GM18868 (cell line): ENCODE results near the gene SERPINE2.
A peak's percentile ranks its signal among the peaks of the same experiment; 100 is the strongest.

Experiments
- ATAC-seq: cut with Tn5 transposase; IDR thresholded peaks from one replicate; pipeline ENCODE4 v1.9.1; 2021; ENCODE audit warnings: mild to moderate bottlenecking, moderate library complexity; ENCODE audit not compliant: unreplicated experiment

Gene SERPINE2

DNA sequence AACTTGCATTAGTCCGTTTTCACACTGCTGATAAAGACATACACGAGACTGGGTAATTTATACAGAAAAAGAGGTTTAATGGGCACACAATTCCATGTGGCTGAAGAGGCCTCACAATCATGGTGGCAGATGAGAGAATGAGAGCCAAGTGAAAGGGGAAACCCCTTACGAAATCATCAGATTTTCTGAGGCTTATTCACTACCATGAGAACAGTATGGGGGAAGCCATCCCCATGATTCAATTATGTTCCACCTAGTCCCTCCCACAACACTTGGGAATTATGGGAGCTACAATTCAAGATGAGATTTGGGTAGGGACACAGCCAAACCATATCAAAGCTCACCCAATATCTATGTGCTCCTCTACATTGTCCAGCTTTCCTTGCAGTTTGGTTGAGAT lies 16.0 kb upstream of the SERPINE2 start:
- no peak for ATAC-seq

DNA sequence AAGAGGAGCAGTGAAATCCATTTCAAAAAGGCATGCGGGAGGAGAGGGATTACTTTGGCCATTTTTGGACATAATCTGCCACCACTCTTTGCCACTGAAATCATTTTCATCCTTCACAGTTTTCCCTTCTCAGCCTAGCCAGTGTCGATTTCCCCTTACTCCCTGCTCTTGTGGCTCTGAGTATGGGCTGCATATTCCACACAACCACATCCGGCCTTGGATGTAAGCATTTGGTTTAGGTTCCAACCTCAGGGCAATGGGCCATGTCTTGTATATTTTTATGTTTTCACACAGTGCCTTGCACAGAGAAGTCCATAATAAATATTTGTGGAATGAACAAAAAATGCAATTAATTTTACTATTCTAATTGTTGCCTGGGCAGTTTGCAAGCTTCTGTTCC lies 7.7 kb upstream of the SERPINE2 start:
- ATAC-seq: no peak

DNA sequence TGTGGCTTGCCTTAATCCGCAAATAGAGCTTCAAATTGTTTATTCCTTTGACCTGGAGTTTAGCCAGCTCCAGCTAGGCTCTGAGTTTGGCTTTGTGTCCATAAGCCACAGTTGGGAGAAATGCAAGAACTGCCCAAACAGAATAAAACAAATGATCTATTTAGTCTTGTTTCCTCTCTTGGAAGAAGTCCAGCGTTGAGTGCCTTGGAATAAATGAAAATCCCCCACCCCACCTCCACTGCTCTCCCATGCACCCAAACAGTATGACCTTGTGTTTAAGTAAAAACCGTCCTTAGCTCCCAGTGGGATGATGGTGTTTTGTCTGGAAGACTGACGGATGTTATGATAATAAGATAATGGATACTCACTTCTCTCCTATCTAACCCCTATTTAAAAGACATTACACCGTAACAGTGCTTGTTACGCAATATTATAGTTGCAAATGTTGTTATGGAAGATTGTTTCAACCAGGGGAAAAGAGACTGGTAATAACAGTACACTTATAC lies 3.2 kb upstream of the SERPINE2 start:
- ATAC-seq: no peak

DNA sequence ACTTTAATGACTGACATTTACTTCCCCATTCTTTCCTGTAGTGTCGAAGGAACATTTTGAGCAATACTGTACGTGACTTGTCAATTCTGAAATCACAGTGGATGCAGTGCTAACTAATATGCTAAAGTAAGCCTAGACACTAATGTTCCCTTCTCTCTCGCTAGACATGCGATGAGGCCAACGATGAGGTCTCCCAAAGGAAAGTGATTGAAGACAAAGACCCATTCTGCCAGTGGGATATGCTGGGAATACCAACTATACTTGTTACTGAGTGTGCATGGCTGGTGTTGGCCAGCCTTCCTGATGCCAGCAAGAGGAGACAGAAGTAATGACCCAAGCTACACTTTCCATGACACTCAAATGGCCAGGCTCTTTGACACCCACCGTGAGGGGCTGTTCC lies 2.5 kb upstream of the SERPINE2 start:
- no peak for ATAC-seq

DNA sequence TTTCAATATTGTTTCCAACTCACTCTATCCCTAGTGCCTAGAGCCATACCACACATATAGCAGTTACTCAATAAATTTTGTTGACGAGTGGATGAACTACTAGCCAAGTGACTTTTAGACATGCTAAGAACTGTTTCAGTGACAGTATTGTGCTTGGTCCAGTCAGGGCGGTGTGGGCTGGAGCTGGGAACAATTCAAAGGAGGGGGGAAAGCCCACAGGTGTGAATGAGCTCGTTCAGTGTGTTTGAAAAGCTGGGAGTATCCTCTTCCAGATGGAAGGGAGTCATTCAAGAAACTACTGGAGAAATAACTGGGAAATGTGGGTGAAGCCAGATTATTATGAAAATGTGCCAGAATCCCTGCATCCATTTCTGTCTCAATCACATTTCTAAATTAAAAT lies 1.7 kb upstream of the SERPINE2 start:
- no peak for ATAC-seq

DNA sequence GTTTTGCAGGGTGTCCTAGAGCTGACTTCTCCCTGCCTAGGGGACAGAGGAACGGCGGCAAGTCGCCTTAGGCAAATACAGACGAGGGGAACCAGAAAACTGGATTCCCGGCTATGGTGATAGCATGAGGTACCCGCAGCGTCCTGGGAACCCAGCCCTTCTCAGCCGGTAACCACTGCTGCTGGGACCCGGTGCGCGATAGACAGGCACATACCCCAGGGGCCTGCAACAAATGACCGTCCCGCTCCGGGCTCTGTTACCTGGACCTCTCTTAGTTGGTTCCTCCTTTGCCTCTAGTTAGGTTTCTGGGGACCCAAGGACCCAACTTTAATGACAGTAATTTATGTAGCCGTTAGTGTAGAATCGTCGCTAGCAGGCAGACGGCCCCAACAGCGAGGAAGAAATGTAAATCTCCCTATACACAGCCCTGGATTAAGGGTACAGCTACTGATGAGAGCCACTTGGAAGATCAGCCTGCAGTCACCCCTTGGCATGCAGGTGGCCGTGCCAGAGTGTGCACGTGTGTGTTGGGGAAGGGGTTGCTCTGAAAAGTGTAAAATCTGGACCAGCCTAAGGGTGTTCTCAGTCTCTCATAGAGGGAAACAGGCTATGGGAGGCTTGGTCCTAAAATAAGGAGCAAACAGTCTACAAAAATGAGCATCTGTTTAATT lies 819 bp upstream of the SERPINE2 start:
- ATAC-seq: peak; percentile 10

DNA sequence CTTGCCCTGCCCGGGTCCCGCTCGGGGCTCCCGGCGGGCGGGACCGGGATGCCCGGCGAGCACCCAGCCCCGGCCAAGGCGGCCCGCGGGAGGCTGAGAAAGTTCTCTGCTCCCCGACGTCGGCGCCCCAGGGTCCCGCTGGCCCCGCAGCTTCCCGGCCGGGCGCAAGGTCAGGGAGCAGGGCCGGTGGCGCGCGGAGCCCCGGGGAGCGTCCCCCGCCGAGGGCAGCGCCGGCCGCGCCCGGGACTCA lies 331 bp downstream of the SERPINE2 start:
- peak; percentile 20 for ATAC-seq

DNA sequence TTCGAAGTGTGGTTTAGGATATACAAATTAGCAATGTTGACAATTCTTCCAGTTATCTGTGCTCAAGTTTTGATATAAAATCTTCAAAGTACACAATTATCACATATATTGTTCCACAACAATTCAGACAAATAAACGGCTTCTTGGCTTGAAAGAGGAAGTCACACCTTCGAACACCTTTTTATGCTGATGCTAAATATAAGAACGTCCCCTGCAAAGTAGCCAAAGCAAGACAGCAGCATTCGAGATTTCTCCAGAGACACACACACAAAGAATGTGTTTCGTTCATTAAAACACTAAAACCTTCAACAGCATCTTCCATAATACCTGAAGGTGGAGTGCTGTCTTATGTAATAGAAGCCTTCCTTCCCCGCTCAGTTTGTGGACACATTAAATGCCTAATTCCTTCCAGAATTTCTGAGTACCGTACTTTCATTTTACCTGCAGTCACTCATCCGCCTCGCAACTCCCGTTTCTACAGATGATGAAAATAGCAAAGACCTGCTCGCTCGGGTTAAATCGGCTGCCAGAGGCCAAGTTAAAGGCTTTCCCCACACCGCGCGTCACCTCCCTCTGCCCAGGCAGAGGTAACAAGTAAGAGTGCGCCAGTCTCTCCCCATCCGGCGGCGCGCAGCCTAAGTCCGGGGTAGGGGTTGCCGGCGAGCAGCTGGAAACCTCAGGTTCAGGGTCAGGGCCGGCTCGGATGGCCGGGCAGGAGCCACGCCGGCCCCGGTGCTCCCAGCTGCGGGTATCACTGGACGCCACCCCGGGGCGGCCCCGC lies 847 bp downstream of the SERPINE2 start:
- ATAC-seq: peak; percentile 51

DNA sequence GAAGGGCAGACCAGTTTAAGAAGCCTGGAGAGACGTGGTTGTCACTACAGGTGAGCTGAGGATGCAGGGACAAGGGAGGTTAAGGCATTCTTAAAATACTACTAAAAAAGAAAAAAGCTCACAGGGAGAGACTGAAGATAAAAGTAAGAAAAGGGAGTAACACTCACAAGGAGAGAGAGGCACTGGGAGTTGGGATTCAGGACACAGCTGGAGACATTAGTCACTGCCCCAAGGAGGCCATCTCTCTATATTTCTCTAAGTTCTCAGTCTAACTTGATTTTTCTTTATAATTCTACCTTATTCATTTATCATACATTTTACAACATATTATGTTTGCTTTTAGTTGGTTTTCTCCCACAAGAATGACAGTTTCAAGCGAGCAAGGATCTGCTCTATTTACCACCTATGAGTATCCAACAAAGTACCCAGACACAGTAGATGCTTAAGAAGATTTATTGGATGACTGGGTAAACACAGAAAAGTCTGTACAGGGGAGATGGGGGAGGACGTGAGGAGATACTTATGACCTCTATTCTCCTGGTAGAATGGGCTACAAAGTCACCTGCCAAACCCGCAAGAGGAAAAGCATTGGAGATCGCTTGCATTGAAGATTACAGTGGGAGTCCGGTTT lies 2.2 kb downstream of the SERPINE2 start:
- no peak for ATAC-seq

DNA sequence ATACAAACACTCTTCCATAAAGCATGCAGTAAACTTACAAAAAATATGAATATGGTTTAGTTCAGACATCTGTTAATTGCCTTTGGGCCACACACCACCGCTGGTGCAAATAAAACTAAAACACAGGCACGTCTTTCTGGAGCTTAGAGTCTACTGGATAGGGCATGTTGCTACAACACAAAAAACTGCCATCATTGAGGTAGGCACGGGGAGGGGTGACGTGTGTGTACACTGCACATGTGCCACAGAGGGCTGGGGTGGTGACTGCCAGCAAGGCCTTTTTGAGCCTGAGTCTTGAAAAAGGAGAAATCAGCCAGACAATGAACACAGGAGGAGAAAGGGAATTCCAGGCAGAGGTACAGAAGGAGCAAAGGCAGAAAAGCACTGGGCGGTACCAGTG lies 5.1 kb downstream of the SERPINE2 start:
- no peak for ATAC-seq

DNA sequence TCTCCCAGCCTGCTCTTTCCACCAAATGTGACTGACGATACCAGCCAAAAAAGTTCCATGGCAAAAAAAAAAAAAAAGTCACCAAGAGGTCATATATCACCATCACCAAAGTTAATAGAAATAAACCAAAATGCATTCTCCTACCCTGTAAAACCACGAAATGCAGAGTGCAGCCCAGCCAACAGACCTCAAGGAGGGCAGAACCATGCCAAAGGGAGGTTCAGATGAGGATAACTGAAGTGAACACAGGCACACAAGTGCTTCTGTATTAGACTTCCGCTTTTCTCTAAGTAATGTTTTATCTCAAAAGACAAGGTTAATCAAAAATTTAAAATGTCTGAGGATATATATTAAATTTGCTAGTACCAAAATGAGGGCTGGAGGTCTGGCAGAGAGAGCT lies 5.5 kb downstream of the SERPINE2 start:
- no peak for ATAC-seq

DNA sequence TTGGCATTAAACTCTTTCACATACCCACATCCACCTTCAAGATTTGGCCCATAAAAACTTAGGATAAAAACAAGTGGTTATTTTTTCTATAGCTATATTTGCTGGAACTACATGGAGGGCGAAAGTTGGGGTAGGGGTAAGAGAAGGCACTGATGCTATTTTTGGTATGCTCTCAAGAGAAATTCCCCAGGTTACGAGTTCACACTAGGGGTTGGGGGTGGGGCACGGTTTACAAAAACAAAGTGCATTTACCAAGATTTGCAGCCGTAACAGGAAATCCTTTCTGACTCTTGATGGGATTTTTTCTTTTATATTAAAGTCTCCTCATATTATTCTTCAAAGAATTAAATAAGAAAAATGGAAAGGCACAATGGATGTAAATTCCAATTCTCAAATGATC lies 6.8 kb downstream of the SERPINE2 start:
- ATAC-seq: no peak

DNA sequence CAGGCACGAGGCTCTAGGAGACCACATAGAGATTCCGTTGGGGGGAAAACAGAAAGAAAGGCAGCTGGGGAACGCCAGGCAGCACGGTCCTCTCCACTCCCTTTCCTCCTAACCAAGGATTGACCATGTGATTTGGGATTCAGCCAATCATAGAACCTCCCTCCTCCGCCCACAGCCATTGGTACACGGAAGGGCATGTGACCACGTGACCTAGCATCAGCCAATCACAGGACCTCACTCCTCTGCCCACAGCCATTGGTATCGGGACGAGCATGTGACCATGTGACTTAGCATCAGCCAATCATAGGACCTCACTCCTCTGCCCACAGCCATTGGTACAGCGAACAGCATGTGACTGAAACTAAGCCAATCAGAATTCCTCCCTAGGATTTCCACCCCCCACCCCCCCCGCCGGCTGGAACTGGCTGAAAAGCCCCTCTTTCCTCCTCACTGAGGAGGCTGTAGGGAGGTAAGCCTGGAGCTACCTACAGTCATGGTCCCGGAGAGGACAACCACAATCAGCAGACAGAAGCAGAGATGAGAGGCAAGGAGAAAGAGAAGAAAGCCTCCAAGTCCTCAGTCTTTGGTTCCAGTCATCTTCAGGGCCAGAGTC lies 7.6 kb downstream of the SERPINE2 start:
- ATAC-seq: no peak

DNA sequence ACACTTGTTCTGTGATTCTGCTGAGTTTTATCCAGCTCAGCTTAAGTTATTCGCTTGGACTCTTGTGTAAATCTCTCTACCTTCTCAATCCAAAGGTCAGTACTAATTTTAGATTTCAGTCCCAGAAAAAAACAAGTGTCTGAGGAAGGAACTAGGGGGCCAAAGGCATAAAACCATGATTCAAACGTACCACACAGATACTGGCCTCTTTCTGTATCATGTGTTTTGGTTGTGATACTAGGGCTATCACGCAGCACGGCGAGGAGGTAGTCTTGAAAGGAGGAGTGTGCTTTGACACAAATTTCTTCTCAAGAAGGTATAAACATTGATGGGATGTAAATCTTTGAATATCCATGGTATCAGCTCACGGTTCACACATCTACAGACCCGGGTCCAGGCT lies 8.3 kb downstream of the SERPINE2 start:
- no peak for ATAC-seq

DNA sequence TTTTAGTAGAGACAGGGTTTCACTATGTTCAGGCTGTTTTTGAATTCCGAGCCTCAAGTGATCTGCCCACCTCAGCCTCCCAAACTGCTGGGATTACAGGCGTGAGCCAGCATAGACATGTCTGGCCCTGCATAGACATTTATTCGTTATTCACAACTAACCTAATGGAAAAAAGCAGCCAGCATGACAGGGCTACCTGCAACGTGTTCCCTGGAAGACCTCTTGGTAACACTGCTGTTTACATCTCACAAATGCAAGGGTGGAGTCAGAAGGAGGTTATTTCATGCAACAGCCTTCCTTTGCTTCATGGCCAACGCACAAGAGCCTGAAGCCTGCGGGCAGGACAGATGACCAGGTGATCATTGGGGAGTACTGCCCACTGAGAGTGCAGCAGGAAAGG lies 9.2 kb downstream of the SERPINE2 start:
- ATAC-seq: no peak

DNA sequence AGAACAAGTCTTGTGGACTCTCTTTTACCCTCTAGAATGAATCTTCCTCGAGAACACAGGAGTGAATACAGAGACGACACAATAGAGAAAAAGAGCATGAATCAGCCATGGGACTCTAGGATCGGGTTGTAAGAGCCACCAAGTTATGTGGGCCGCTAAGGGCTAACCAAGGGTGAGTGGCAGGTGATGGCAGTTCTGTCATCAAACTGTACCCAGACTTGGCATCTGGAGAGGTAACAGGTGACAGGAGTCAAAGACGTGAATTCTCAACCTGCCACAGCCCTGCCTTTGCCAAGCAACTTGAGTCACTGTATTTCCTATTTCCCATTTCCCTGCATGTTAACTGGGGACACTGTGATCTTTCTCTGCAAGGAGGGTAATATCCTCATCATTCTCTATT lies 11.2 kb downstream of the SERPINE2 start:
- ATAC-seq: no peak

DNA sequence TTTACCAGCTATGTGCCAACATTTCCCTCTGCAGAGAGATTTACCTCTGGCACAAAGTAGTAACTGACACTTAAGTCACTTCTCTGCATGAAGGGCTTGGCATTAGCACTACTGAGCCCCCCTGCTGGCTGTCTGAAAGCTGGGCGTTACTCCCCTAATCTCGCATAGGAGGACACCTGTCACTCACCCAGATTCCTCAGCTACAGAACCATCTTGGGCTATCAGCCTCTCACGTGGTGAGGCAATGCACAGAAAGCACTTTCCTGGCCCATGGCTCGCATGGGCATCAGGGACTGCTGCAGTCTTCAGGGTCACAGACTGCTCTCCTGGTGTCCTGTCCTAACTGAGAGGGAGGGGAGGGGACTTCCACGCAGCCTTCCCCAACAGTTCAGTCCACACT lies 12.0 kb downstream of the SERPINE2 start:
- ATAC-seq: no peak

DNA sequence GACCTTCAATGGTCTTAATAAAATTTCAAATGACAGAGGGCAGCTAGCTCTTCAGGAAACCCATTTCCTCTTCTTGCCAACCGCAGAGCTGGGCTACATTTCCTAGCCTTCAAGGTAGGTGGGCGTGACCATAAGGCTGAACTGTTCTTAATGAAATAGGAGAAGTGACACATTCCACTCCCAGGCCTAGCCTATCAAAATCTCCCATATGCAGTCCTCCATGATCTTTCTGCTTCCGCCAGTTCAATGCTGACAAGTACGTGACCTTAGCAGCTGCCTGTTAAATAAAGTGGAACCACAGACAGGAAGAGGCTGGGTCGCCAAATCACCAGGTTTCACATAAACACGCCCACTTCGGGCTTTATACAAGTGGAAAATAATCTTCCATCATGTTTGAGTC lies 13.2 kb downstream of the SERPINE2 start:
- peak; percentile 91 for ATAC-seq

DNA sequence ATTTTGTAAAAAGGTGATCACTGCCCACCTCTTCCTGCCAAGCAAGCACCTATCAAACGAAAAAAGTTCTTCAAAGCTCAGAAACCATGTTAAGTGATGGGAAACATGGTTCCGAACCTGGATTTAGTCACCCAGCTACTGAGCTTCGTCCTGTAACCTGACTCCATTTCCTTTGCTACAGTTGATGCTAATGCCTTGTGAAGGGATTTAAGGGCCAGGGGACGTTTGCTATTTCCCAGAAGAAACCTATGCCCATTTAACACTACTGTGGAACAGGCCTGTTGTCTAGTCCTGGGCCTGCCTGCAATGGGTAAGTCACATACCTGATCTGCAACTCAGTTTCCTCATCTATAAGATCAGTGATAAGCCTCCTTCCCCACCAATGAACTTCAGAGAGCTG lies 14.8 kb downstream of the SERPINE2 start:
- ATAC-seq: no peak

DNA sequence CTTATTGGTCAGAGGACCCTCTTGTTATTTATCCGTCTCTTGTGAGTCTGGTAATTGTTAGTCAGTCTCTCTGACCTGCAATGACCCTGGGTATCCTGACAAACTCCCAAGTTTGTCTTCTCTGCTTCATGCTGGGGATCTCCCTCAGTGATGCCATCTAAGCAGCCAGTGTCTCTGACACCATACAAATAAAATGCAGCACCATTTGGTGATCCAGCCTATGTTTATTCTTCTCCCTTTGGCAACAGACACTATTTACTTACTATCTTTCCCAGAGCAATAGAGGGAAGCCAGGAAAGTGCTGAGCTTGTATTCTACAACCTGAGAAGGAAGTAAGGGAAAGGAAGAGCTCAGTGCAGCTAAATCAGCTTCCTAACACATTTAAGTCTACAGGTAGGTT lies 15.9 kb downstream of the SERPINE2 start:
- ATAC-seq: no peak

DNA sequence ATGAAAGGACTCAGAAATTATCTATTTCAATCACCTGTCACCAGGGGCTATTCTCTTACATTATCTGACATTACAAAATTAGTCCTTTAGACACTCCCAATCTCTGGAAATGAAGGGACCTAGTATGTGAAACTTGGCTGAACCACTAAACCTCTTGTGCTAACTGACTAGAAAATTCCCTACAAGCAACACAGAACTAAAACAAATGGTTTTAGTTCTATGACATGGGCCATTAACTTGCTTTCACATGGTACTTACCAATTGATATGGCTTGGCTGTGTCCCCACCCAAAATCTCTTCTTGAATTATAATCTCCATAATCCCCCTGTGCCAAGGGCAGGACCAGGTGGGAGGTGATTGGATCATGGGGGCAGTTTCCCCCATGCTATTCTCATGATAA lies 16.6 kb downstream of the SERPINE2 start:
- ATAC-seq: peak; percentile 35

DNA sequence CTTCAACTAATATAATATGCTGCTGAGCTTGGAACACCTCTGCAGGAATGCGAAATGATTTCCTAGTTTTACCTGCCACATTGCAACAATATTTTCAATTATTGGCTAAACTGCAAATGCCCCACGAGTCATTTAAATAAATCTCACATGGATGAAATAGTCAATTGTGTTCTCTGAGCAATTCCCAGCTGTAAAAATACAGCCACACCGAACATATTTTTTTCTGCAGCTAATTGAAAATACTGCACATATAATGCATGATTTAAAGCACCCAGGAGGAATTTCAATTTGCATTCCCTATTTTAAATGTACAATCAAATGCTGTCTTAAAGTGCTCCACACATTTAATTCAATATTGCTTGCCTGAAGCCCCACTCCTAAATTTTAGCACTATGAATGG lies 18.6 kb downstream of the SERPINE2 start:
- no peak for ATAC-seq
